ENCODE measurements around the gene CFAP100.

Gene CFAP100

GRCh38 chr3:126424039-126424717 lies 29.5 kb downstream of the CFAP100 start:
- DNase-seq: no peak

DNA sequence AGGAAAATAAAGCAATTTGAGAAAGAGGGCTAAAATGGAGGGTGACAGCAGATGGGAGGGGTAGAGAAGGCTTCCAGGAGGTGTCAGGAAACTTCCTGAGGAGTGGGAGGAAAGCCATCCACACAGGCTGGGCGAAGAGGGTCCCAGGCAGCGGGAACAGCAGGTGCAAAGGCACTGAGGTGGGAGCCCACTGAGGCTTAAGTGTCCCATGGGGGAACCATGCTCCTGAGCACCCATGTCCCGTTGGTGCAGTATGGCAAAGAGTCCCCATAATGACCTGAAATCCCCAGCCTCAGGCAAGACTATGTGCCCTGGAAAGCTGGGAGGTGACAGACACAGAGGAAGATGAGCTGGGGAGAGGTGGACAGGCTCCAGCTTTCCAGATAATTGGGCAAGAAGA lies 30.0 kb downstream of the CFAP100 start:
- no peak for DNase-seq

GRCh38 chr3:126431103-126431534 lies 36.4 kb downstream of the CFAP100 start:
- no peak for DNase-seq

- no peak for DNase-seq
Measured at GRCh38 chr3:126432361-126433104, 37.8 kb downstream of the CFAP100 start.

DNA sequence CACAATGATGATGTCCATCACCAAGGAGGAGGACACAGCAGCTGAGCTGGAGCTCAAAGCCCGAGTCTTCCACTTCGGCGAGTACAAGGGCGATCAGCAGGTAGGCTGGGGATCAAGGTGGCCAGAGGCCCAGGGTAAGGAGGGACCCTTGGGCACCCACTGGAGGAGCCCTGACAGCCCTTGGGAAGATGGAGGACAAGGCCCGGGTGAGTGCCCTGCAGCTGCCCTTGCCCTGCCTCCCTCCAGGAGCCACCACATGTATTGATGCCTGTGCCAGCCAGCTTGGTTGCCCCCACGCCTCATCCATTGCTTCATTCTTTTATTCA lies 38.4 kb downstream of the CFAP100 start:
- DNase-seq: no peak

- no peak for DNase-seq
Measured at GRCh38 chr3:126433496-126434263, 39.0 kb downstream of the CFAP100 start.

GRCh38 chr3:126434264-126434590 lies 39.5 kb downstream of the CFAP100 start:
- DNase-seq: no peak

DNA sequence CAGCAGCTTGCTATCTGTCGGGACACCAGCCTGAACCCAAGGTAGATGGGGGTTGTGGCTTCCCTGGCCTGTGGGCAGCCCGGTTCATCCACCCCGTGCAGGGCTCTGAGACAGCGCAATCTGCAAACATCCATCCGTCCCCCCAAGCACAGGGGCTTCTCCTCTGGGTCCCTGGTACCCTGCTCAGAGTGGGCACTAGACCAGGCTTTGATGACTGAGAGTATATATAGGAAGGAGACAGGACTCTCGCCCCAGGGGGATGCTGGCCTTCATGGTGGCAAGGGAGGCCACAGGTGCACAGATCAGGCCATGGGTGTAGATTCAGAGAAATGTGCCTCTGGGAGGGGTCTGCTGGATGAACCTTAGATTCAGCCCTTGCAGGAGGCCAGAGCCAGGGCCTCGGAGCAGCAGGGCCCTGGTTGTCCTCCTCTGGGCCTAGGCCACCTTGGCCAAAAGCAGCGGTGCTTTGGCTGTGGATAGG lies 40.3 kb downstream of the CFAP100 start:
- DNase-seq: no peak

DNA sequence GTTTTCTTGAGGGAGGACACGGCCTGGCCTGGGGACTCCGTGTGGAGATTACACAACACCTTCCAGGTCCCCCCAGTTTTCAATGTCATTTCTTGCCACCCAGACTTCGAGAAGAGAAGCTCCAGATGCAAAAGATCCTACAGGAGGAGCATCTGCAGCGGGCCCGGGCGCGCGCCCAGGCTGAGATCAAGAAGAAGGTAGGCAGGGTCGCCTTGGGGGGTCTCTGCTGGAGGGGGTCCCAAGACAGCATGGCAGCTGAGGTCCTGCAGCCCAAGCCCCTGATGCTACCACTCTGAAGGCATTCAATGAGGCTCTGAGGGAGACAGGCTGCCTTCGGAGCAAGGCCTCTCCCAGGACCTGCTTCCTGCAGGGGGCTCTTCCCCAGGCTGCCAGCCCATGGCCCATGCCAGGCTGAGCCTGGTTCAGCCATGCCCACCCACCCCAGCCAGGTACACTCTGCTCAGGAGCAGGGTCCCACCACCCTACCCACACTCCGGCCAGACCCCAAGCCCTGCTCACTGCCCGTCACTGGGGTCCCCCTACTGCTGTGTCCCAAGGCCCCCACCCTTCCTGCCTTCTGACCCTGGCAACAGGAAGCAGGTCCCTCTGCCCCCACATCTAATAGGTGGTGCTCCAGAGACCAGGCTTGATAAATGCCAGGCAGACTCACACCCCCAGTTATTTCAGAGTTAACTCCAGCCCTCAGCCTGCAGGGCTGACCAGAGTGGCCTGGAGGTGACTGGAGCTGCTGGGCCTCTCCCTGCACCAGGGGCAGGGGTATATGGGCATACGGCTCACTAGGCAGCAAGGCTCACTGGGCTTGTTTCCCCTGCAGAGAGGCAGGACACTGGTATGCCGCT lies 41.0 kb downstream of the CFAP100 start:
- DNase-seq: no peak

GRCh38 chr3:126436826-126437717 lies 42.4 kb downstream of the CFAP100 start:
- DNase-seq: no peak

- peak in 1 of 2 donors; percentile 10 for DNase-seq
Measured at GRCh38 chr3:126438186-126438585, 43.5 kb downstream of the CFAP100 start.

GRCh38 chr3:126438746-126439145 lies 44.0 kb downstream of the CFAP100 start:
- no peak for DNase-seq

- peak in 1 of 2 donors; percentile 8 for DNase-seq
Measured at GRCh38 chr3:126439346-126439967, 44.7 kb downstream of the CFAP100 start.

GRCh38 chr3:126439968-126440708 lies 45.4 kb downstream of the CFAP100 start:
- no peak for DNase-seq

DNA sequence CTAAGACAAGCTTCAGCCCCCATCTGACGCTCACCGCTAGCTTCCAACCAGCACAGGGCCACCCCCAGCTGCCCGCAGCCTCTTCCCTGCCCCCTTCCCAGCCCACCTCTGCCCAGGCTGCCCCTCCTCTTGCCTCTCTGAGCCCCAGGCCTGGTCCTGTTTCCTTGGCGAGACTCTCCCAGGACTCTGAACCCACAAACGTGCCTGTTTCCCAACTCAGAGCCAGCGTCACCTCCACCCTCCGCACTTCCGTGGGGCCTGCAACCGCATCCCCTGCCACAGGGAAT lies 45.9 kb downstream of the CFAP100 start:
- DNase-seq: no peak

GRCh38 chr3:126441256-126441880 lies 46.7 kb downstream of the CFAP100 start:
- peak in 1 of 2 donors; percentile 8 for DNase-seq

DNA sequence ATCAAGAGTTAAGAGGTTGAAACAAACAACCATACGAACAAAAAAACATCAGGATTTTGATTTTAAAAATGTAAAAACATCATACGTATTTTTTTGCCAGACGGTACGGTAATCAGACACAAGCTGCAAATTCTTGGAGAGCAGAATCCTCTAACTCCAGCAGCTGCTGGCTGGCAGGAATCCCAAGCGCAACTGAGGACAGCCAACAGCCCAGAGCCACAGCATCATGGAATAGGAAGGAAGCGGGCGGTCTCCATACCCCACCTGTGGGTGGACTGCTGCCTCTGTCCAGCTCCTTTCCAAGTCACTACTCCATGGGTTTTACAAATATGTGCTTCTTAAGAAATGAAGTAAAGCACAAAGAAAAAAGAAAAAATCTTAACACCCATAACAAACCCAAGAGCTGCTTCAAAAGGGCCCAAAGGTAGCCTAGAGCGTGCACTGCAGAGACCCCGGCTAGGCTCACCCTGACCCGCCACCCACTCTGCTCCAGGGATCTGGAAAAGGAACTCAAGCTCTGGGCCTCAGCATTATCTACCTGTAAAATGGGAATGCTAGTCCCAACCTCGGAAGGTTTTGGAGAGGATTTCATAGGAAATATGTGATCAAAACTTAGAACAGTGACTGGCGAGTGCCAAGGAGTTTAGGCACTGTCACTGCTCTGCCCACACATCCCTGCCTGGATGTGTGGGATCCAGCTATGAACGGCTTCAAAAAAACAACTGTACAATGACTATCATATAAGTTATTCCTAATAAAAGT lies 47.6 kb downstream of the CFAP100 start:
- no peak for DNase-seq

- no peak for DNase-seq
Measured at GRCh38 chr3:126442856-126443242, 48.1 kb downstream of the CFAP100 start.

- DNase-seq: no peak
Measured at GRCh38 chr3:126445506-126445905, 50.8 kb downstream of the CFAP100 start.

DNA sequence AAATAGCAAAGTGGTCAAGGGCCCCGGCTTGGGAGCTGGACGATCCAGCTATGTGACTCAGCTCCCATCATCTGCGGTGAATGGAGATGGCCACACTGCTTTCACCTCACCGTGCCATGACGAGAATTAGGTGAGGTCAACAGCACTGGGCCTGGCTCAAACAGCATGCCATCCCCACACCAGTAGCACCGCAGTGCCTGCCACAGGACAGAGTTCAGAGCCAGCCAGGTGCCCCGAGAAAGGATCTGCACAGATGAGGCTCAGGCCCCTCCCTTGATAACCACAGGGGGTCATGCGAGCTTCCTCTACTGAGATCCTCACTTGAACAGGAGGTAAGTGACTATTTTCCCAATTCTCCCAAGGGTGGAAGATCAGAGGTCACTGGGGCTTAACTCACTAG lies 51.6 kb downstream of the CFAP100 start:
- no peak for DNase-seq

Data from stimulated activated CD4-positive, alpha-beta T cell treated with anti-CD3 and anti-CD28 coated beads, Interleukin-2, amount 100 ng/mL, for 24 hours (primary cell).